NB4 (cell line): ENCODE measurements around the gene SLC26A9.

Source experiments
- DNase-seq: peaks from one replicate; pipeline ENCODE4 v3.0.0; 2010; ENCODE audit warnings: low read depth
- H3K4me3 ChIP-seq: one replicate; pipeline ENCODE4 v1.5.1; 2011; ENCODE audit warnings: mild to moderate bottlenecking, low read depth, low read length, moderate library complexity
- MYC ChIP-seq: IDR thresholded peaks from 2 replicates; pipeline ENCODE4 v1.6.1; 2011; ENCODE audit warnings: low read depth, low read length
- POLR2A ChIP-seq: IDR thresholded peaks from 2 replicates; pipeline ENCODE4 v1.6.1; 2011; ENCODE audit warnings: mild to moderate bottlenecking; ENCODE audit not compliant: insufficient read length; ENCODE audit errors: extremely low read depth
- TF ChIP-seq, protein P1 (sequence below): IDR thresholded peaks from one replicate; pipeline ENCODE4 v1.5.1; 2012; ENCODE audit warnings: low read depth, low read length
- TF ChIP-seq, protein P2 (sequence below): IDR thresholded peaks from 2 replicates; pipeline ENCODE4 v1.6.1; 2011; ENCODE audit warnings: low read depth, low read length

SLC26A9 gene

GRCh38 chr1:205988585-205988995 is 45.3 kb upstream of the SLC26A9 start:
- no peak for DNase-seq
- TF ChIP-seq MYC (no peak), POLR2A (no peak)
- TF ChIP-seq, protein P1, sequence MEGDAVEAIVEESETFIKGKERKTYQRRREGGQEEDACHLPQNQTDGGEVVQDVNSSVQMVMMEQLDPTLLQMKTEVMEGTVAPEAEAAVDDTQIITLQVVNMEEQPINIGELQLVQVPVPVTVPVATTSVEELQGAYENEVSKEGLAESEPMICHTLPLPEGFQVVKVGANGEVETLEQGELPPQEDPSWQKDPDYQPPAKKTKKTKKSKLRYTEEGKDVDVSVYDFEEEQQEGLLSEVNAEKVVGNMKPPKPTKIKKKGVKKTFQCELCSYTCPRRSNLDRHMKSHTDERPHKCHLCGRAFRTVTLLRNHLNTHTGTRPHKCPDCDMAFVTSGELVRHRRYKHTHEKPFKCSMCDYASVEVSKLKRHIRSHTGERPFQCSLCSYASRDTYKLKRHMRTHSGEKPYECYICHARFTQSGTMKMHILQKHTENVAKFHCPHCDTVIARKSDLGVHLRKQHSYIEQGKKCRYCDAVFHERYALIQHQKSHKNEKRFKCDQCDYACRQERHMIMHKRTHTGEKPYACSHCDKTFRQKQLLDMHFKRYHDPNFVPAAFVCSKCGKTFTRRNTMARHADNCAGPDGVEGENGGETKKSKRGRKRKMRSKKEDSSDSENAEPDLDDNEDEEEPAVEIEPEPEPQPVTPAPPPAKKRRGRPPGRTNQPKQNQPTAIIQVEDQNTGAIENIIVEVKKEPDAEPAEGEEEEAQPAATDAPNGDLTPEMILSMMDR = no peak
- TF ChIP-seq, protein P2, sequence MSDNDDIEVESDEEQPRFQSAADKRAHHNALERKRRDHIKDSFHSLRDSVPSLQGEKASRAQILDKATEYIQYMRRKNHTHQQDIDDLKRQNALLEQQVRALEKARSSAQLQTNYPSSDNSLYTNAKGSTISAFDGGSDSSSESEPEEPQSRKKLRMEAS = no peak
- no peak overlapping the region for H3K4me3 ChIP-seq

- no peak overlapping the region for H3K4me3 ChIP-seq
- DNase-seq = no peak
- TF ChIP-seq MYC (no peak), POLR2A (no peak)
- TF ChIP-seq, protein P2 = no peak
- TF ChIP-seq, protein P1 = no peak
Measured at GRCh38 chr1:205986861-205987260, 43.6 kb upstream of the SLC26A9 start.

- H3K4me3 ChIP-seq = no peak overlapping the region
- DNase-seq = no peak
Measured at GRCh38 chr1:205986292-205986691, 43.0 kb upstream of the SLC26A9 start.

GRCh38 chr1:205985330-205986005 is 42.2 kb upstream of the SLC26A9 start:
- TF ChIP-seq, protein P1 = no peak
- TF ChIP-seq POLR2A (no peak), MYC (no peak)
- TF ChIP-seq, protein P2 = no peak
- DNase-seq = no peak
- no peak overlapping the region for H3K4me3 ChIP-seq

More at GRCh38 chr1:205986292-205986691, 43.0 kb upstream of the SLC26A9 start:
- TF ChIP-seq, protein P2 = no peak
- TF ChIP-seq, protein P1 = peak; percentile 10
- TF ChIP-seq MYC = no peak

DNA sequence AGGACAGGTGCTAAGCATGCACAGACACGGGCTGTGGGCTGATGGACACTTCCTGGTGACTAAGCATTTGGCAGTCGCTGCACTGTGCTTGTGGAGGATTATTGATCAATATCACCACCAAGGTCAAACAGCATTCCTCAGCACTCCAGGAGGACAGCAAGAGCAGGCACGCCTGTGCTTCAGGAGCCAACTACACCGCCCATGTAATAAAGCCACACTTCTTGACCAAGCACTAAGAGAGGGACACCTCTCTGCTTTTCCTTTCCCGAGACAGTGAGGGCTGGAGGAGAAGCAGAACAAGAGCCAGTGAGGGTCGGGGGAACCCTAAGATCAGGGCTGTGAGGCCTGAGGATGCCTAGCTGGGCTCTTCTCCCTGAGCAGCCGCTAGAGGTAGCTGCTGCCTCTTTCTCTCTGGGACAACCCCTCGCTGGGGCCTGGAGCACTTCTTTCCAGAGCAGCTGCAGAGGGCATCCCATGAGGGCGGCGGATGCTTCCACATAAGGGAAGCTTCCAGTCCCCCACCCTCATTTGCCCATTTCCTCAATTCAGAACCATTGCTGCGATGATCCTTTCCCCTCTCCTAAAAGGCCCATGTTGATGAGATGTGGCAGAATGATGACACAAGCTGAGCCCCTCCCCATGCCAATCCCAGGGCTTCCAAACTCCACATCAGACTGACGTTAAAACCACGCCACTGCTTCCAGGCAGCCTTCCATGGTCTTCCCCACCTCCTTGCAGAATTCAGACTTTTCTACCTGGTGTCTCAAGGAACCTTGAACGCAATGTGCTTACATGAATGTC is 40.9 kb upstream of the SLC26A9 start:
- H3K4me3 ChIP-seq = no peak overlapping the region
- TF ChIP-seq, protein P1 = peak; percentile 84
- TF ChIP-seq, protein P2 = no peak
- peak; percentile 72 for DNase-seq
